ENCODE data around the gene TASP1. TPM values are rescaled to one million over a fixed set of nuclear protein-coding genes. Genes with fewer than 3 reads are reported as not detected.

TASP1 gene
- total and polyA plus RNA-seq, 10 of the 15 experiments (the other 5 are each of a cell fraction or from before 2014, with no cell fraction given) = 7.4 to 17.8 (median 10.5) TPM

DNA sequence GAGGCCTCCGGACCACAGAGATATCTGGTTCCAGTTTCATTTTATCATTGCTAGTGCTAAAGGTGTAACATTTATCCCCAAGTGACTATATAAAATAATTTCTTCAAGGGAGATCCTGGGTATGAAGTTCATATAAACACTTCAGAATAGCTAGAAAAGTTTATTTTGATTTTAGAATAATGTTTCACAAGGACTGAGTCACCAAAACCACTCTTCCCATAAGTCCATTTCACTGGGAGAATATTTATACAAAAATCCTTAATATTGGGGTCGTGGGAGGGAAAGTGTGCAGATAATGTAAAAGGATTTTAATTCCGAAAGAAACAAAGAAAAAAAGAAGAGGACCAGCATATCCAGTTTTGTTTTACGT lies 289.5 kb downstream of the TASP1 start (continued):
- TF ChIP-seq STAT1 (conservative IDR thresholded peaks at IDR 0.05) = no peak
- no peak for TF ChIP-seq CBFB (IDR thresholded peaks at IDR 0.05; ENCODE audit: low read depth)

DNA sequence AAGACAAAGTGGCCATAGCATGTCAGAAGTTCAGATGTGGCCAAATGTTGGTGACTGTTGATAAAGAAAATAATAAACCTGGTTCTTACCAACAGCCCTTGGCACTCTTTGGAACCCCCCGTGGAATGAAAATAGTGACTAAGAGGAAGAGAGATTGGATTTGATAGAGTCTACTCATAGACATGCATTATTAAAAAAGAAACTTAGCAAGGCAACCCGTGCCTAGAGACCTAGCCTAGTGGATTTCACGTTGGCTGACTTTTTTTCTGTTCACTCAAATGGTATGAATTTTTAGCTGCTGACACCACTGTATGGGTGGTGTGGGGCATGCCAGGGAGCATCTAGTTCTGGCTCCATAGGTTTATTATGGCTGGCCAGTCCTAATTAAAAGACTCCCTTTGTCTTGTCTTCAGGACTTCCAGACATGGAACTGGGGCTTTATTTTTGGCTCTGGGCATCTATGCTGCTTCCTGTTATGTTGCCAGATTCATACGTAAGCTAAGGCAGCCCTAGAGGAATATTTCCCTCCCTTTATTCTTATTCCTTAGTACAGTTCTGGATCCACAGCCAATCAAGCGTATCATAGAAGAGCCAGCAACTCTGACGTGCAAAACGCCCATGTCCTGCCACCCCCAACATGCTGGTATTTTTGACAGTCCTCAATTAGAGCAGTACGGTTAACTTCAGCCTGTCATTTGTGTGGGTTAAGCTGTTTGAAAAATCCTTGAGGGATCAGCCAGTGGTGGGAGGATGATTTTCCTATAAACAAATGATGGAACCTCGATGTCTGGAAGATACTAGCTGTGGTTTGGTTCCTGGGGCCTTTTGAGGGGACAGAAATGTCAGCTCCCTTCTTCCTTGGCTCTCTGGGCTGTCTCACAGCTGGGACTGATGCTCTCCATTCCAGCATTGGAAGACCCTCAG lies 290.2 kb downstream of the TASP1 start:
- SMC1A ChIA-PET (ENCODE audit: uncharacterized antibody, unreplicated experiment) = interaction anchor here (1.0 to 1.6 kb wide), 5 partner anchors 9 to 264 kb away, joined by 3 to 7 read pairs (median 4); no protein-coding TSS in a partner anchor

More for the DNA sequence above, 290.2 kb downstream of the TASP1 start:
- no peaks in the 10 kb centered on the region for H3K36me3 ChIP-seq (ENCODE audit: control insufficient read depth in 2 of 2, insufficient read depth in 2 of 2, low read length in 1 of 2)
- in situ Hi-C loops (cut with MboI) (no loop called here), intact Hi-C loops (cut with micrococcal nuclease; ENCODE audit: unreplicated experiment) (no loop called here)
- H3K27ac ChIP-seq (ENCODE audit: control insufficient read depth, insufficient read depth) = no peak overlapping the region
- no peaks in the 10 kb centered on the region for H3K27me3 ChIP-seq (replicated peaks in 1 of 2; ENCODE audit: control insufficient read depth in 2 of 2, insufficient read depth in 2 of 2, low read length in 1 of 2)
- FAIRE-seq = no peak
- POLR2A ChIA-PET = interaction anchor here (0.6 kb wide), 1 partner anchor 12 kb away, joined by 3 read pairs; no protein-coding TSS in a partner anchor
- no peak overlapping the region for H2AFZ ChIP-seq (ENCODE audit: control insufficient read depth, low read depth, low read length)
- TF ChIP-seq, protein P1, sequence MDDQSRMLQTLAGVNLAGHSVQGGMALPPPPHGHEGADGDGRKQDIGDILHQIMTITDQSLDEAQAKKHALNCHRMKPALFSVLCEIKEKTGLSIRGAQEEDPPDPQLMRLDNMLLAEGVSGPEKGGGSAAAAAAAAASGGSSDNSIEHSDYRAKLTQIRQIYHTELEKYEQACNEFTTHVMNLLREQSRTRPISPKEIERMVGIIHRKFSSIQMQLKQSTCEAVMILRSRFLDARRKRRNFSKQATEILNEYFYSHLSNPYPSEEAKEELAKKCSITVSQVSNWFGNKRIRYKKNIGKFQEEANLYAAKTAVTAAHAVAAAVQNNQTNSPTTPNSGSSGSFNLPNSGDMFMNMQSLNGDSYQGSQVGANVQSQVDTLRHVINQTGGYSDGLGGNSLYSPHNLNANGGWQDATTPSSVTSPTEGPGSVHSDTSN (IDR thresholded peaks at IDR 0.05; ENCODE audit: insufficient replicate concordance, low read depth, low read length) = no peak
- TF ChIP-seq BRCA1 (IDR thresholded peaks at IDR 0.05; ENCODE audit: low read depth, low read length) = no peak
- TF ChIP-seq RAD21 (IDR thresholded peaks at IDR 0.05; ENCODE audit: insufficient read depth, low read depth, low read length) = no peak
- TF ChIP-seq KAT2A (conservative IDR thresholded peaks at IDR 0.05; ENCODE audit: control insufficient read depth, low read depth, low read length) = no peak
- TF ChIP-seq POU2F2 (IDR thresholded peaks at IDR 0.05; ENCODE audit: borderline replicate concordance, low read depth, low read length) = no peak
- no peak for TF ChIP-seq CHD1 (IDR thresholded peaks at IDR 0.05; ENCODE audit: low read depth, low read length)
- TF ChIP-seq ZSCAN29 (IDR thresholded peaks at IDR 0.05) = no peak
- TF ChIP-seq WRNIP1 (IDR thresholded peaks at IDR 0.05; ENCODE audit: borderline replicate concordance, low read depth, low read length) = no peak
- no peak for TF ChIP-seq GABPA (IDR thresholded peaks at IDR 0.05; ENCODE audit: low read depth)
- TF ChIP-seq POLR2AphosphoS5 (IDR thresholded peaks at IDR 0.05; ENCODE audit: low read length) = no peak
- no peak for TF ChIP-seq NFXL1 (IDR thresholded peaks at IDR 0.05; ENCODE audit: borderline replicate concordance)
- no peak for TF ChIP-seq RUNX3 (IDR thresholded peaks at IDR 0.05; ENCODE audit: low read length)
- TF ChIP-seq BACH1 (IDR thresholded peaks at IDR 0.05; ENCODE audit: borderline replicate concordance) = no peak
- no peak for TF ChIP-seq MEF2A (IDR thresholded peaks at IDR 0.05; ENCODE audit: insufficient read depth, low read depth, low read length)
- TF ChIP-seq, protein P2, sequence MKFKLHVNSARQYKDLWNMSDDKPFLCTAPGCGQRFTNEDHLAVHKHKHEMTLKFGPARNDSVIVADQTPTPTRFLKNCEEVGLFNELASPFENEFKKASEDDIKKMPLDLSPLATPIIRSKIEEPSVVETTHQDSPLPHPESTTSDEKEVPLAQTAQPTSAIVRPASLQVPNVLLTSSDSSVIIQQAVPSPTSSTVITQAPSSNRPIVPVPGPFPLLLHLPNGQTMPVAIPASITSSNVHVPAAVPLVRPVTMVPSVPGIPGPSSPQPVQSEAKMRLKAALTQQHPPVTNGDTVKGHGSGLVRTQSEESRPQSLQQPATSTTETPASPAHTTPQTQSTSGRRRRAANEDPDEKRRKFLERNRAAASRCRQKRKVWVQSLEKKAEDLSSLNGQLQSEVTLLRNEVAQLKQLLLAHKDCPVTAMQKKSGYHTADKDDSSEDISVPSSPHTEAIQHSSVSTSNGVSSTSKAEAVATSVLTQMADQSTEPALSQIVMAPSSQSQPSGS (IDR thresholded peaks at IDR 0.05; ENCODE audit: low read length) = no peak
- no peak for TF ChIP-seq STAT3 (IDR thresholded peaks at IDR 0.05; ENCODE audit: low read depth, low read length)
- TF ChIP-seq ETV6 (conservative IDR thresholded peaks at IDR 0.05 in 1 of 2, IDR thresholded peaks at IDR 0.05 in 1 of 2; ENCODE audit: borderline replicate concordance in 1 of 2, low read depth in 1 of 2) = no peak
- TF ChIP-seq TCF12 (IDR thresholded peaks at IDR 0.05; ENCODE audit: low read depth, low read length) = no peak
- no peak for TF ChIP-seq IKZF1 (conservative IDR thresholded peaks at IDR 0.05)
- TF ChIP-seq SP1 (IDR thresholded peaks at IDR 0.05; ENCODE audit: low read depth, low read length) = no peak
- DNase-seq (ENCODE audit: low read depth, low spot score) = no peak
- BruUV-seq (replicated peaks) = no TSS peak
- no peaks in the 10 kb centered on the region for H4K20me1 ChIP-seq (ENCODE audit: control insufficient read depth, insufficient read depth)
- H3K4me2 ChIP-seq (ENCODE audit: control insufficient read depth, insufficient read depth) = no peak overlapping the region
- 27% methylated on average over 9 of the region's 9 CpGs for WGBS (ENCODE audit: insufficient coverage, insufficient replicate concordance, low lambda C conversion rate, missing lambda C conversion rate)
- no peaks in the 10 kb centered on the region for H3K79me2 ChIP-seq (ENCODE audit: control insufficient read depth, insufficient read depth, low read length)
- RAD21 ChIA-PET (ENCODE audit: unreplicated experiment) = interaction anchor here (1.1 to 1.9 kb wide), 3 partner anchors 10 to 198 kb away, joined by 3 to 4 read pairs (median 3); no protein-coding TSS in a partner anchor
- H3K4me1 ChIP-seq (ENCODE audit: control insufficient read depth, insufficient read depth, low read length) = no peaks in the 10 kb centered on the region
- H3K9me3 ChIP-seq (replicated peaks; ENCODE audit: control insufficient read depth, insufficient read depth, low read length) = no peaks in the 10 kb centered on the region
- no peak overlapping the region for H3K4me3 ChIP-seq
- CTCF ChIA-PET = interaction anchor here (1.0 to 1.6 kb wide), 3 partner anchors 8 to 199 kb away, joined by 3 to 9 read pairs (median 3); no protein-coding TSS in a partner anchor
- H3K9ac ChIP-seq (ENCODE audit: control insufficient read depth, insufficient read depth, low read length) = no peak overlapping the region
- ATAC-seq = no peak

Measured in GM12878 (cell line).